Astrocyte of the spinal cord (primary cell): ENCODE measurements around the gene RBMS1.

Source experiments
- DNase-seq: peaks from one replicate; pipeline ENCODE4 v3.0.0; 2011; ENCODE audit warnings: low read depth, low spot score
- H3K4me3 ChIP-seq: 2 replicates; pipeline ENCODE4 v1.5.1; 2011; ENCODE audit warnings: low read depth, mild to moderate bottlenecking, low read length, moderate library complexity
- in situ Hi-C: cut with HindIII; loops from 2 replicates; pipeline ENCODE4 v1.10.0; 2017; ENCODE audit warnings: low sequenced_read_pairs
- TF ChIP-seq, protein P1 (sequence below): IDR thresholded peaks from 2 replicates; pipeline ENCODE4 v1.5.1; 2012; ENCODE audit warnings: low read depth, mild to moderate bottlenecking, low read length, inconsistent platforms

RBMS1 gene

GRCh38 chr2:160533482-160533881, 39.9 kb upstream of the RBMS1 start:
- DNase-seq, result no peak
- in situ Hi-C loops, result no loop called here

DNA sequence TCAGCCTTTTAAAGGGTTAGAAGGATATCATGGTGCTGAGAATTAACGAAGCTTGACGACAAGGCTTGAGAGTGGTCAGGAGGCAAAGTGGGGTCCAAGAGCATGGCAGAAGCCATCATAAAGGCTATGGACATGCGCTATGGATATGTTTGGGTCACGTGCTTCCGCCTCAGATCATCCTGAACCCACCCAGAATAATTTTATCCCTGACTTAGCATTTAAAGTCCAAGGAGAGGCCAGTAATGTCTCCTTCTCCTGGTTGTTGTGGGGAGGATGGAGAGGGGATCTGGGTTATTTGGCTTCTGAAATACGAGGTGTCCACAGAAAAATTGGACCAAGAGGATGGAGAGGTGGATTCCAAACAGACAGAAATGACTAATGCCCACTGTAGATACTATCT, 38.8 kb upstream of the RBMS1 start:
- DNase-seq, result no peak

More at GRCh38 chr2:160533482-160533881, 39.9 kb upstream of the RBMS1 start:
- no peak overlapping the region for H3K4me3 ChIP-seq
- TF ChIP-seq, protein P1, sequence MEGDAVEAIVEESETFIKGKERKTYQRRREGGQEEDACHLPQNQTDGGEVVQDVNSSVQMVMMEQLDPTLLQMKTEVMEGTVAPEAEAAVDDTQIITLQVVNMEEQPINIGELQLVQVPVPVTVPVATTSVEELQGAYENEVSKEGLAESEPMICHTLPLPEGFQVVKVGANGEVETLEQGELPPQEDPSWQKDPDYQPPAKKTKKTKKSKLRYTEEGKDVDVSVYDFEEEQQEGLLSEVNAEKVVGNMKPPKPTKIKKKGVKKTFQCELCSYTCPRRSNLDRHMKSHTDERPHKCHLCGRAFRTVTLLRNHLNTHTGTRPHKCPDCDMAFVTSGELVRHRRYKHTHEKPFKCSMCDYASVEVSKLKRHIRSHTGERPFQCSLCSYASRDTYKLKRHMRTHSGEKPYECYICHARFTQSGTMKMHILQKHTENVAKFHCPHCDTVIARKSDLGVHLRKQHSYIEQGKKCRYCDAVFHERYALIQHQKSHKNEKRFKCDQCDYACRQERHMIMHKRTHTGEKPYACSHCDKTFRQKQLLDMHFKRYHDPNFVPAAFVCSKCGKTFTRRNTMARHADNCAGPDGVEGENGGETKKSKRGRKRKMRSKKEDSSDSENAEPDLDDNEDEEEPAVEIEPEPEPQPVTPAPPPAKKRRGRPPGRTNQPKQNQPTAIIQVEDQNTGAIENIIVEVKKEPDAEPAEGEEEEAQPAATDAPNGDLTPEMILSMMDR, result no peak

DNA sequence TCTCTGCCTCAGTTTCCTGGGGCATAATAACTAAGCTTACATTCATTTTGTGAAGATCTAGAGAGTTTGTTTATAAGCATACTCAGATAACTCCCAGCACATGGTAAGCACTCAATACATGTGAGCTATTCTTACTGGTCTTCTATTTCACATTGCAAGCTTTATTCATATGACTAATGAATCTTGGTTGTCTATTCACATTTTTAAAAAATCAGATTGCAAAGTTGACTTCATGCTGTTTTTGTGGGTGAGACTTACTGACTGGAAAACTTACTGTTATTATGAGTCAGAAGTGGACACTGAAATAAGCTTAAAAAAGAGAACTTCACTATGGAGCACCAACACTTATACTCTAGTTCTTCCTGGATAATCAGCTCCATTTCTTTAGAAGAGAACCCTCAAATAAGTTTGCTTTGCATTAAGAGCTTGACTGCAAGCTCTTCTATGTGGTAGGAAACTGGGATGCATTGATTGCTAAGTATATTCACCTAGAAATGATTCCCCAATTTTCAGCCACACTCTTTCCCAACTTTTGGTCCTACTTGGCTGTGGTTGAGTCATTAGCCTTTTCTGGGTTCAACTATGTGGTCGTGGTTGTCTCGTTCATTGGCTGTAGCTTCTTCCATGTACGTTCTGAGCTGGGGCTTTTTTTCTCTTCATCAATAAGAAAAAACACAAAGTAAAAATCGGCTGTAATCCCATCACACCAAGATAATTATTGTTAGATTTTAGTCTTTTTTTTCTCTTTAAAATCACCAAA, 29.5 kb upstream of the RBMS1 start:
- in situ Hi-C loops, result no loop called here
- no peak overlapping the region for H3K4me3 ChIP-seq
- TF ChIP-seq, protein P1, result no peak
- DNase-seq, result peak; percentile 85

More for the DNA sequence above, 38.8 kb upstream of the RBMS1 start:
- no peak overlapping the region for H3K4me3 ChIP-seq
- in situ Hi-C loops, result no loop called here
- TF ChIP-seq, protein P1, result no peak

- DNase-seq, result no peak
- TF ChIP-seq, protein P1, result no peak
- H3K4me3 ChIP-seq, result no peak overlapping the region
- in situ Hi-C loops, result no loop called here
Measured at GRCh38 chr2:160517731-160518130, 24.1 kb upstream of the RBMS1 start.

DNA sequence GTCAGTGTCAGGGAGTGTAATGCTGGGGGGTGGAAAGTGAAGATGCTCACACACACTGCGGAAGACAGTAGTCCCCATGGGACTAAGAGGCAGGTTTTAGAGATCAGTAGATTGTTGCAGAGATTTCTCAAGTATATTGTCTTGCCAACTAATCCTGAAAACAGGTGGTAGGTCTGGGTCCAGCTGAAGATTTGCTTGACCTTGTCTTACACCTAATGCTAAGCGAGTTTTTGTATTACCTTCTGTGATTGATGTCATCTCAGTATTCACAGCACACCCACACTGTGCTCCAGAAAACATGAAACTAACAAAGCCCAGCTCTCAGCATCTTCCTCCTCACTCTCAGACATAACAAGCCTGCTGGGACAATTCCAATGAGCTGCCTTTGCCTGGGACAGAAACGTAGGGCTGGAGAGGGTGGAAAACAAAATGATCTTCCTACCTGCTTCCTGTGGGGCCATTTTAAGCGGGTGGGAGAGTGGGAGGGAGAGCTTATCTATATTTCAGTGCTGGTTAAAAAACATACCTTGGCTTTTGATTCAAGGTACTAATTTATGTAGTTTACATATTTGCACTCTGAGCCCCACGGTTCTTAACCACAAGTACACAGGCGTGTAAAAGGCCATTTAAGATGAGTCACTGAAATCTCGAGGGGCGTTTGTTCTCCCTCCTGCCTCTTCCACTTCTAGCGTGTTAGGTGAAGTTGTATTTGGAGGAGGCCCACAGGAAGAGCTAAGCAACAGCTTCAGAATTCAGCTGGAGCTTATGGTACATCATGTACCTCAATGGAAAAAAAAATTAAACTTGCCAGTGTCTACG, 23.1 kb upstream of the RBMS1 start:
- in situ Hi-C loops, result no loop called here
- H3K4me3 ChIP-seq, result no peak overlapping the region
- peak; percentile 71 for DNase-seq
- TF ChIP-seq, protein P1, result no peak

DNA sequence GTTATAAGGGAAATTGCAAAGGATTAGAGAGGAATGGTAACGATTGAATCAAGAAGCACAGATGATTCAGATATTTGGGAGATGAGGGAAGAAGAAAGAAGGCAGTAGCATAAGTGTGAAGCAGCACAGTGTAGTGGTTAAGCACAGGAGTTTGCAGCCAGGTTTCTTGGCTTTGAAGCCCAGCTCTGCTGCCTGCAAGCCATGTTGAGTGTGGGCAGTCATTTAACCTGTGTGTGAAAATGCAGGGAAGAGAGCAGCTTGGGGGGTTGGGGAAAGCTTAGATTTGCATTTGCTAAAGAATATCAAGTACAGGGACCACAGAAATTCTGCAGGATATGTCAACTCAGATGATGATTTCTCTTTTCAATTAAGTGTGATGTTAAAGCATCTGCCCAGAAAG, 21.5 kb upstream of the RBMS1 start:
- TF ChIP-seq, protein P1, result no peak
- in situ Hi-C loops, result no loop called here
- no peak for DNase-seq
- H3K4me3 ChIP-seq, result no peak overlapping the region
